Measurements from ENCODE around the gene CTNNA3.
A peak's percentile ranks its signal among the peaks of the same experiment; 100 is the strongest.
"Not testable (repeated sequence)": the region's sequence is repeated elsewhere in the genome, so short reads cannot be mapped to it uniquely, and the experiment has no call there.

Gene CTNNA3

GRCh38 chr10:67602268-67602950 lies 93.6 kb downstream of the CTNNA3 start:
- DNase-seq (ENCODE audit: low read depth), result no peak

- DNase-seq (ENCODE audit: low read depth), result no peak
These were observed 96.4 kb downstream of the CTNNA3 start for GRCh38 chr10:67599597-67599996.

GRCh38 chr10:67596641-67597040 lies 99.4 kb downstream of the CTNNA3 start:
- no peak for DNase-seq (ENCODE audit: low read depth)

- DNase-seq (ENCODE audit: low read depth), result no peak
These were observed 108.2 kb downstream of the CTNNA3 start for GRCh38 chr10:67587771-67588170.

- no peak for DNase-seq (ENCODE audit: low read depth)
These were observed 120.5 kb downstream of the CTNNA3 start for GRCh38 chr10:67575532-67575931.

- no peak for DNase-seq (ENCODE audit: low read depth)
These were observed 122.5 kb downstream of the CTNNA3 start for GRCh38 chr10:67573484-67573883.

- no peak for DNase-seq (ENCODE audit: low read depth)
These were observed 124.5 kb downstream of the CTNNA3 start for GRCh38 chr10:67571503-67571902.

GRCh38 chr10:67558311-67558710 lies 137.7 kb downstream of the CTNNA3 start:
- not testable (repeated sequence) for DNase-seq (ENCODE audit: low read depth)

GRCh38 chr10:67553254-67553653 lies 142.7 kb downstream of the CTNNA3 start:
- DNase-seq (ENCODE audit: low read depth), result no peak

GRCh38 chr10:67550838-67551402 lies 145.1 kb downstream of the CTNNA3 start:
- no peak for DNase-seq (ENCODE audit: low read depth)

GRCh38 chr10:67550046-67550445 lies 145.9 kb downstream of the CTNNA3 start:
- DNase-seq (ENCODE audit: low read depth), result no peak

- no peak for DNase-seq (ENCODE audit: low read depth)
These were observed 146.6 kb downstream of the CTNNA3 start for GRCh38 chr10:67549390-67549789.

GRCh38 chr10:67541411-67541810 lies 154.6 kb downstream of the CTNNA3 start:
- no peak for DNase-seq (ENCODE audit: low read depth)

GRCh38 chr10:67539312-67539711 lies 156.7 kb downstream of the CTNNA3 start:
- DNase-seq (ENCODE audit: low read depth), result no peak

- no peak for DNase-seq (ENCODE audit: low read depth)
These were observed 158.1 kb downstream of the CTNNA3 start for GRCh38 chr10:67537906-67538305.

- no peak for DNase-seq (ENCODE audit: low read depth)
These were observed 162.6 kb downstream of the CTNNA3 start for GRCh38 chr10:67533376-67533775.

GRCh38 chr10:67530990-67531389 lies 165.0 kb downstream of the CTNNA3 start:
- not testable (repeated sequence) for DNase-seq (ENCODE audit: low read depth)

- no peak for DNase-seq (ENCODE audit: low read depth)
These were observed 168.6 kb downstream of the CTNNA3 start for GRCh38 chr10:67527351-67527750.

GRCh38 chr10:67521546-67521945 lies 174.4 kb downstream of the CTNNA3 start:
- no peak for DNase-seq (ENCODE audit: low read depth)

GRCh38 chr10:67520924-67521520 lies 175.0 kb downstream of the CTNNA3 start:
- DNase-seq (ENCODE audit: low read depth), result peak; percentile 4

GRCh38 chr10:67519434-67519833 lies 176.6 kb downstream of the CTNNA3 start:
- DNase-seq (ENCODE audit: low read depth), result no peak

GRCh38 chr10:67518756-67519155 lies 177.2 kb downstream of the CTNNA3 start:
- DNase-seq (ENCODE audit: low read depth), result no peak

GRCh38 chr10:67518043-67518442 lies 178.0 kb downstream of the CTNNA3 start:
- DNase-seq (ENCODE audit: low read depth), result no peak

- no peak for DNase-seq (ENCODE audit: low read depth)
These were observed 189.3 kb downstream of the CTNNA3 start for GRCh38 chr10:67506757-67507091.
